Right lobe of liver (tissue), 6 donors: ENCODE data around the gene CCL28. TPM values are rescaled to one million over a fixed set of nuclear protein-coding genes. Genes with fewer than 3 reads are reported as not detected.
A peak's percentile ranks its signal among the peaks of the same experiment; 100 is the strongest.

Source experiments
- ATAC-seq, 4 donors: fragments of 200-7000 bp; cut with Tn5 transposase; one replicate each; pipeline ENCODE4 v1.9.1; 2020; ENCODE audit warnings: mild to moderate bottlenecking in 4 of 4, moderate library complexity in 4 of 4
- DNase-seq, 3 donors: peaks; one replicate each; pipeline ENCODE4 v3.0.0-alpha.2; 2020
- H3K27ac ChIP-seq, 3 donors: fragments of 200-600 bp; one replicate each; pipeline ENCODE4 v1.8.0; 2022
- H3K27me3 ChIP-seq, 2 donors: fragments of 200-600 bp; one replicate each; pipeline ENCODE4 v1.8.0; 2022
- H3K36me3 ChIP-seq, 4 donors: fragments of 200-600 bp; sonication (generic) in 1 of 4; one replicate each; pipeline versions ENCODE4 v1.5.1 to v1.8.0; 2017 to 2022; ENCODE audit warnings: control low read depth in 1 of 4
- H3K4me1 ChIP-seq, 4 donors: fragments of 200-600 bp; sonication (generic) in 1 of 4; one replicate each; pipeline versions ENCODE4 v1.5.1 to v1.8.0; 2017 to 2022; ENCODE audit warnings: control low read depth in 1 of 4
- H3K4me3 ChIP-seq, 3 donors: fragments of 200-600 bp; one replicate each; pipeline ENCODE4 v1.8.0; 2022
- H3K9me3 ChIP-seq, 4 donors: fragments of 200-600 bp; sonication (generic) in 1 of 4; one replicate each; pipeline versions ENCODE4 v1.5.1 to v1.8.0; 2017 to 2022; ENCODE audit warnings: control low read depth in 1 of 4
- POLR2A ChIP-seq: fragments of 450-650 bp; IDR thresholded peaks from one replicate; pipeline ENCODE4 v1.6.1; 2017; ENCODE audit warnings: antibody characterized with exemption, mild to moderate bottlenecking
- WGBS: methylation state at CpG from one replicate; pipeline ENCODE4 v1.1.6; 2018; ENCODE audit warnings: low coverage, low lambda C conversion rate; ENCODE audit not compliant: insufficient coverage; ENCODE audit errors: missing lambda C conversion rate; 5-methylcytosine and 5-hydroxymethylcytosine counted together
- intact Hi-C, 2 donors: fragments of 100-400 bp; cut with DNase I; formaldehyde crosslinking; loops; one replicate each; pipeline versions ENCODE4 v1.11.2 to v1.14.1; 2022
- total RNA-seq, 6 experiments: library from RNA; depleted of rRNA in 2 of 6; stranded (reverse); fragments of >200 nt in 2 of 6; fragmentation: NEBNext Ultra II Directional in 3 of 6; extraction: Animal tissue kit (Norgen Biotek cat#: 25700) in 3 of 6; gene quantifications; one replicate each; pipeline versions ENCODE4 v1.1.0 to v1.2.4, GENCODE V29; 2016 to 2023
- TF ChIP-seq, protein P1 (sequence below), 4 donors: fragments of 200-600 bp in 3 of 4; fragments of 450-650 bp in 1 of 4; IDR thresholded peaks; one replicate each; pipeline versions ENCODE4 v1.5.1 to v1.8.0; 2016 to 2022; ENCODE audit warnings: antibody characterized with exemption in 4 of 4, mild to moderate bottlenecking in 2 of 4
- donor health status: DM: no; HTN: yes; CAD: no.
- donor health status: DM: no; HTN: no; CAD: no.
- donor health status: DM: no; HTN: no; CAD: no.
- donor health status: DM: no; HTN: yes; CAD: no.
- donor health status: DM: no; HTN: yes; CAD: no.

CCL28 gene
- total RNA-seq, 6 experiments from 2014 or later: 1.00 to 2.3 (median 1.3) TPM

DNA sequence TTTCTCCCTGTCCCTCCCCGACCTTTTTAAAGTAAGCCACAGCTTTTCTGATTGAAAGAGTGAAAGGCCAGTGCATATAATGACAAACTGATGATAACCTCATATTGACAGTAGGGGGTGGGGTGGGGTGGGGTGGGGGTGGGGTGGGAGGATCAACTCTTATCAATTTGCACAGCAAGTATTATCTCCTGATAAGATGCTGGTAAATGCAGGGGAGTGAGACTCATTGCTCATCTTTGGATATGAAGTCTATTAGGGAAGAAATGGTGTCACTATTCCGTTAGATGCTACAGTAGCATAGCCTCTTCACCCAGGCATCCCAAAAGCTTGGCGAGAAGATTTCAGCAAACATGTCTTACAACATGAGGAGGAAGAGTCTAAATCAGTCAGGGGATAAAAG lies 60.1 kb downstream of the CCL28 start:
- TF ChIP-seq POLR2A: no peak
- TF ChIP-seq, protein P1, sequence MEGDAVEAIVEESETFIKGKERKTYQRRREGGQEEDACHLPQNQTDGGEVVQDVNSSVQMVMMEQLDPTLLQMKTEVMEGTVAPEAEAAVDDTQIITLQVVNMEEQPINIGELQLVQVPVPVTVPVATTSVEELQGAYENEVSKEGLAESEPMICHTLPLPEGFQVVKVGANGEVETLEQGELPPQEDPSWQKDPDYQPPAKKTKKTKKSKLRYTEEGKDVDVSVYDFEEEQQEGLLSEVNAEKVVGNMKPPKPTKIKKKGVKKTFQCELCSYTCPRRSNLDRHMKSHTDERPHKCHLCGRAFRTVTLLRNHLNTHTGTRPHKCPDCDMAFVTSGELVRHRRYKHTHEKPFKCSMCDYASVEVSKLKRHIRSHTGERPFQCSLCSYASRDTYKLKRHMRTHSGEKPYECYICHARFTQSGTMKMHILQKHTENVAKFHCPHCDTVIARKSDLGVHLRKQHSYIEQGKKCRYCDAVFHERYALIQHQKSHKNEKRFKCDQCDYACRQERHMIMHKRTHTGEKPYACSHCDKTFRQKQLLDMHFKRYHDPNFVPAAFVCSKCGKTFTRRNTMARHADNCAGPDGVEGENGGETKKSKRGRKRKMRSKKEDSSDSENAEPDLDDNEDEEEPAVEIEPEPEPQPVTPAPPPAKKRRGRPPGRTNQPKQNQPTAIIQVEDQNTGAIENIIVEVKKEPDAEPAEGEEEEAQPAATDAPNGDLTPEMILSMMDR (IDR thresholded peaks at IDR 0.05): no peak
- ATAC-seq: no peak
- Histone ChIP-seq H3K27ac (no peak overlapping the region), H3K9me3 (no peaks in the 10 kb centered on the region), H3K4me1 (peaks cover 0 to 5% (median 0%) of the 10 kb centered on the region in 4 donors), H3K4me3 (no peak overlapping the region), H3K27me3 (no peaks in the 10 kb centered on the region), H3K36me3 (no peaks in the 10 kb centered on the region)
- intact Hi-C loops: no loop called here
- 46% methylated on average over 3 of the region's 3 CpGs for WGBS
- no peak for DNase-seq

DNA sequence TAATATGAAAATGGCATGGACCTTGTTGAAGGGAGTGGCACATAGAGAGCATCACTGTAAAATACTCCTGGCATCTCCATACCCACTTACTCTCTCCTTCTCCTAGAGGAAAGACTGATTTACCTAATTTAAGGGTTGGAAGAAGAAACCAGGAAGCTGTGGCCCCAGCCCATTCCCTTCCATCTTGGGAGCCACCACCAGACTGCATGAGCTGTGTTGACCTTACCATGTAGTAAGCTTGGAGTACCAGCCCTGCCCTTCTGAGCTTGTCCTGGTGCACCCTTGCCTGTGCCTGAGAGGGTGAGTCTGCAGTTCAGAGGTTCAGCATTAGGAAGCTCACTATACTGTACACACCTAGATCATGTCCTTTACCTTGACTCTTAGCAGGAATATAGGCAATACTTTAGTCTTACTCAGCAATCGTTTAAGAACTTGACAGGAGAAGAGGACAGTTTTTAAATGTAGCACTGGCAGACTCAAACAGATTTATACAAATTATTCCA lies 63.3 kb downstream of the CCL28 start:
- no peak for DNase-seq
- intact Hi-C loops: no loop called here
- no peaks in the 10 kb centered on the region for H3K36me3 ChIP-seq
- no peak overlapping the region for H3K4me3 ChIP-seq
- 100% methylated on average over 1 of the region's 1 CpG for WGBS
- H3K27ac ChIP-seq: no peak overlapping the region
- no peaks in the 10 kb centered on the region for H3K27me3 ChIP-seq
- TF ChIP-seq, protein P1 (IDR thresholded peaks at IDR 0.05): no peak
- TF ChIP-seq POLR2A: no peak
- no peak for ATAC-seq
- H3K4me1 ChIP-seq: no peaks in the 10 kb centered on the region
- no peaks in the 10 kb centered on the region for H3K9me3 ChIP-seq

DNA sequence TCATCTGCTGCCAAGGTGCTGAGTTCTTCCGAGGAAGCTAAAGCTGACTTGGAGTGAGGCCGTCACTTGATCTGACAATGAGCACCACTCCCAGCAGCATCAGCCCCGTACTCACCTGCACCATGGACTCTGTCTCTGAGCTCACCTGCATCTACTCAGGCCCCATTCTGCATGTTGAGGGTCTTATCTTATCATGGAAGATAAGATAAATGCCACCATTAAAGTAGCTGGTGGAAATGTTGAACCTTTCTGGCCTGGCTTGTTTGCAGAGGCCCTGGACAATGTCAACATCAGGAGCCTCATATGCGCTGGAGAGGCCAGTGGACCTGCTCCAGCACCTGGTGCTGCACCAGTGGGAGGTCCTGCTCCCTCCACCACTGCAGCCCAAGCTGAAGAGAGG lies 64.0 kb downstream of the CCL28 start:
- Histone ChIP-seq H3K4me1 (no peaks in the 10 kb centered on the region), H3K27me3 (no peaks in the 10 kb centered on the region), H3K27ac (no peak overlapping the region), H3K36me3 (no peaks in the 10 kb centered on the region), H3K9me3 (no peaks in the 10 kb centered on the region), H3K4me3 (no peak overlapping the region)
- WGBS: 36% methylated on average over 3 of the region's 4 CpGs
- no peak for ATAC-seq
- intact Hi-C loops: no loop called here
- TF ChIP-seq, protein P1 (IDR thresholded peaks at IDR 0.05): no peak
- TF ChIP-seq POLR2A: no peak
- DNase-seq: no peak

DNA sequence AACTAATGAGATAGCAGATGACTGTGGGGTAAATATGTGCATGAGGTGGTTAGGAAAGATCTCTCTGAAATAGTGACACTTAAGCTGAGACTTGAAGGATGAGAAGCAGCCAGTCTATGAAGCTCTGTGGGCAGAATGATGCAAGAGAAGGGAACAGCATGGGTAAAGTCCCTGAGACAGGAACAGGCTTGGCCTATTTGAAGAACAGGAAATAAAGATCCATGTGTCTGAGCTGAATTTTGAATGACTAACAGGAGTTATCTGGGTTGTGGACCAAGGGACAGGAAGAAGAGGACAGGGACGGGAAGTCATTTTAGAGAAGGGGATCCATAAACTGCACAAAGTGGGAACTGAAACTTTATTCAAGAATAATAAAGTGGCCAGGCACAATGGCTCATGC lies 73.3 kb downstream of the CCL28 start:
- H3K27me3 ChIP-seq: no peaks in the 10 kb centered on the region
- WGBS: 80% methylated on average over 1 of the region's 1 CpG
- H3K36me3 ChIP-seq: no peaks in the 10 kb centered on the region
- H3K9me3 ChIP-seq: no peaks in the 10 kb centered on the region
- ATAC-seq: peak in 1 of 4 donors; percentile 35
- no peak overlapping the region for H3K27ac ChIP-seq
- intact Hi-C loops: no loop called here
- H3K4me3 ChIP-seq: no peak overlapping the region
- H3K4me1 ChIP-seq: no peaks in the 10 kb centered on the region
- TF ChIP-seq, protein P1 (IDR thresholded peaks at IDR 0.05): no peak
- TF ChIP-seq POLR2A: no peak
- no peak for DNase-seq

DNA sequence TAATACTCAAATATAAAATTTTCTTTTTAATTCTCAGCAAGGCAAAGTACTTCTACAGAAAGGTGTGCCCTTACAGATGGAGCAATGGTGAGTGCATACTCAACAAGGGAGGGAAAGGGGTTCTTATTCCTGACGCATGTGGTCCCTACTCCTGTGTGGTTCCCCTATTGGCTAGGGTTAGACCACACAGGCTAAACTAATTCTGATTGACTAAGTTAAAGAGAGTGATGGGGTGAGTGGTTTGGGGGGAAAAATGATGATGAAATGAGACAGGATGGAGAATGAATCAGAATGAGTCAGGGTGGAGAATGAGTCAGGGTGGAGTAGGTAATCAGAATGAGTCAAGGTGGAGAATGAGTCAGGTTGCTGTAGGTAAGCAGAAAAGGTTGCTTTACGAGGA lies 76.0 kb downstream of the CCL28 start:
- Histone ChIP-seq H3K27ac (no peak overlapping the region), H3K27me3 (no peaks in the 10 kb centered on the region), H3K4me1 (no peaks in the 10 kb centered on the region), H3K4me3 (no peak overlapping the region), H3K9me3 (no peaks in the 10 kb centered on the region), H3K36me3 (no peaks in the 10 kb centered on the region)
- no peak for DNase-seq
- intact Hi-C loops: no loop called here
- ATAC-seq: no peak
- 64% methylated on average over 2 of the region's 2 CpGs for WGBS
- TF ChIP-seq, protein P1 (IDR thresholded peaks at IDR 0.05): no peak
- TF ChIP-seq POLR2A: no peak
